Liver (tissue), 9 donors: Measurements from ENCODE around the gene TULP4. TPM values are rescaled to one million over a fixed set of nuclear protein-coding genes. Genes with fewer than 3 reads are reported as not detected.

Experiments used
- DNase-seq: peaks from one replicate; pipeline ENCODE4 v3.0.0-alpha.2; 2017; ENCODE audit warnings: low spot score
- H3K27ac ChIP-seq, 2 donors: one replicate each; pipeline ENCODE4 v1.7.0; 2013; ENCODE audit warnings: inconsistent platforms in 2 of 2, low read length in 2 of 2, control low read depth in 1 of 2, low read depth in 1 of 2, mild to moderate bottlenecking in 1 of 2
- H3K27me3 ChIP-seq, 4 donors: one replicate each; pipeline versions ENCODE4 v1.6.1 to v1.7.0; 2013; ENCODE audit warnings: low read length in 3 of 4, inconsistent platforms in 1 of 4, mild to moderate bottlenecking in 1 of 4, moderate library complexity in 1 of 4; ENCODE audit not compliant: control insufficient read depth in 4 of 4, insufficient read depth in 4 of 4
- H3K36me3 ChIP-seq, 4 donors: one replicate each; pipeline versions ENCODE4 v1.6.1 to v1.7.0; 2013; ENCODE audit warnings: low read length in 3 of 4, mild to moderate bottlenecking in 3 of 4, low read depth in 1 of 4, moderate library complexity in 1 of 4; ENCODE audit not compliant: control insufficient read depth in 4 of 4, insufficient read depth in 3 of 4
- H3K4me1 ChIP-seq, 4 donors: one replicate each; pipeline versions ENCODE4 v1.6.1 to v1.7.0; 2013; ENCODE audit warnings: low read length in 3 of 4, mild to moderate bottlenecking in 3 of 4, moderate library complexity in 1 of 4; ENCODE audit not compliant: control insufficient read depth in 4 of 4, insufficient read depth in 4 of 4
- H3K4me3 ChIP-seq, 3 donors: one replicate each; pipeline versions ENCODE4 v1.6.1 to v1.7.0; 2013; ENCODE audit warnings: low read length in 3 of 3, control low read depth in 1 of 3, low read depth in 1 of 3, mild to moderate bottlenecking in 1 of 3
- H3K9ac ChIP-seq, 2 donors: one replicate each; pipeline ENCODE4 v1.7.0; 2013; ENCODE audit warnings: low read length in 2 of 2, mild to moderate bottlenecking in 2 of 2, moderate library complexity in 2 of 2, control low read depth in 1 of 2, low read depth in 1 of 2
- H3K9me3 ChIP-seq, 4 donors: one replicate each; pipeline versions ENCODE4 v1.6.1 to v1.7.0; 2013; ENCODE audit warnings: low read length in 3 of 4; ENCODE audit not compliant: control insufficient read depth in 4 of 4
- CTCF ChIP-seq: fragments of 150-350 bp; IDR thresholded peaks from 2 replicates; pipeline ENCODE4 v1.5.1; 2017; ENCODE audit warnings: improper control_type of control experiment, low read depth, low read length; ENCODE audit not compliant: missing input control
- EGR1 ChIP-seq, 2 donors: IDR thresholded peaks; 2 replicates each; pipeline ENCODE4 v1.6.1; 2016 to 2018; ENCODE audit warnings: antibody characterized with exemption in 2 of 2, low read depth in 2 of 2
- FOXA1 ChIP-seq: IDR thresholded peaks from 2 replicates; pipeline ENCODE4 v1.6.1; 2016; ENCODE audit warnings: antibody characterized with exemption
- FOXA2 ChIP-seq: IDR thresholded peaks from 2 replicates; pipeline ENCODE4 v1.6.1; 2016; ENCODE audit warnings: antibody characterized with exemption
- GABPA ChIP-seq, 2 donors: IDR thresholded peaks in 1 of 2; conservative IDR thresholded peaks in 1 of 2; 2 replicates each; pipeline ENCODE4 v1.6.1; 2016; ENCODE audit warnings: antibody characterized with exemption in 2 of 2, mild to moderate bottlenecking in 1 of 2, moderate library complexity in 1 of 2
- HNF4A ChIP-seq, 2 donors: conservative IDR thresholded peaks; 2 replicates each; pipeline ENCODE4 v1.6.1; 2016; ENCODE audit warnings: antibody characterized with exemption in 2 of 2, mild to moderate bottlenecking in 2 of 2
- HNF4G ChIP-seq: IDR thresholded peaks from 2 replicates; pipeline ENCODE4 v1.6.1; 2016; ENCODE audit warnings: antibody characterized with exemption
- MAX ChIP-seq: IDR thresholded peaks from 2 replicates; pipeline ENCODE4 v1.6.1; 2016; ENCODE audit warnings: antibody characterized with exemption
- NR2F2 ChIP-seq: IDR thresholded peaks from 2 replicates; pipeline ENCODE4 v1.6.1; 2016; ENCODE audit warnings: antibody characterized with exemption
- REST ChIP-seq: IDR thresholded peaks from 2 replicates; pipeline ENCODE4 v1.6.1; 2016; ENCODE audit warnings: antibody characterized with exemption, mild to moderate bottlenecking
- RXRA ChIP-seq, 2 donors: IDR thresholded peaks; 2 replicates each; pipeline ENCODE4 v1.6.1; 2017 to 2018; ENCODE audit warnings: antibody characterized with exemption in 2 of 2, mild to moderate bottlenecking in 1 of 2
- SP1 ChIP-seq: IDR thresholded peaks from 2 replicates; pipeline ENCODE4 v1.6.1; 2018; ENCODE audit warnings: antibody characterized with exemption, mild to moderate bottlenecking
- TAF1 ChIP-seq: conservative IDR thresholded peaks from 2 replicates; pipeline ENCODE4 v1.6.1; 2016; ENCODE audit warnings: antibody characterized with exemption, mild to moderate bottlenecking
- YY1 ChIP-seq: IDR thresholded peaks from 2 replicates; pipeline ENCODE4 v1.6.1; 2016; ENCODE audit warnings: antibody characterized with exemption, mild to moderate bottlenecking
- ZBTB33 ChIP-seq: IDR thresholded peaks from 2 replicates; pipeline ENCODE4 v1.6.1; 2016; ENCODE audit warnings: antibody characterized with exemption
- WGBS: extraction: QIAGEN DNeasy Blood & Tissue Kit; methylation state at CpG from one replicate; pipeline ENCODE4 v1.1.7; 2013; 5-methylcytosine and 5-hydroxymethylcytosine counted together
- polyA plus RNA-seq, 2 donors: library from polyadenylated mRNA; stranded (reverse) in 1 of 2; unstranded in 1 of 2; fragments of 200-250 nt in 1 of 2; fragments of >200 nt in 1 of 2; fragmentation: Nextera tagmentation in 1 of 2; extraction: Ambion mirVana in 1 of 2; gene quantifications; one replicate each; pipeline versions ENCODE4 v1.2.1 to v1.2.3, GENCODE V29; 2013 to 2015
- total RNA-seq, 2 donors: library from RNA; depleted of rRNA; stranded (reverse); fragments of >200 nt; gene quantifications; one replicate each; pipeline ENCODE4 v1.2.3, GENCODE V29; 2014
- donor health status: healthy.
- donor health status: healthy.
- donor health status: healthy.
- donor health status: healthy.
- donor health status: healthy.

Gene TULP4
- total and polyA plus RNA-seq, 4 donors = 2.2 to 53.3 (median 18.0) TPM

GRCh38 chr6:158419339-158419909 lies 107.2 kb downstream of the TULP4 start:
- no peaks in the 10 kb centered on the region for H3K27me3 ChIP-seq
- no peak overlapping the region for H3K4me3 ChIP-seq
- WGBS = over 99% methylated on average over 2 of the region's 2 CpGs
- no peaks in the 10 kb centered on the region for H3K4me1 ChIP-seq
- H3K36me3 ChIP-seq = peaks cover 0 to 4% (median 1%) of the 10 kb centered on the region in 4 donors
- no peak overlapping the region for H3K9ac ChIP-seq
- H3K9me3 ChIP-seq = no peaks in the 10 kb centered on the region
- DNase-seq = no peak
- H3K27ac ChIP-seq = no peak overlapping the region
- no peak for TF ChIP-seq CTCF
- no peak for TF ChIP-seq NR2F2
- TF ChIP-seq TAF1 = no peak
- no peak for TF ChIP-seq FOXA2
- no peak for TF ChIP-seq REST

GRCh38 chr6:158421381-158421780 lies 109.1 kb downstream of the TULP4 start:
- WGBS = 92% methylated on average over 4 of the region's 4 CpGs
- Histone ChIP-seq H3K9ac (no peak overlapping the region), H3K4me3 (no peak overlapping the region), H3K36me3 (peaks cover 0 to 4% (median 0%) of the 10 kb centered on the region in 4 donors), H3K27ac (no peak overlapping the region), H3K27me3 (no peaks in the 10 kb centered on the region), H3K4me1 (no peaks in the 10 kb centered on the region), H3K9me3 (no peaks in the 10 kb centered on the region)
- no peak for TF ChIP-seq YY1
- no peak for DNase-seq

- Histone ChIP-seq H3K9ac (no peak overlapping the region), H3K27ac (no peak overlapping the region), H3K27me3 (no peaks in the 10 kb centered on the region), H3K4me3 (no peak overlapping the region), H3K9me3 (no peaks in the 10 kb centered on the region), H3K4me1 (no peaks in the 10 kb centered on the region), H3K36me3 (no peaks in the 10 kb centered on the region)
- WGBS = 94% methylated on average over 15 of the region's 15 CpGs
- TF ChIP-seq EGR1 (IDR thresholded peaks at IDR 0.05; ENCODE audit: low read depth in 2 of 2) (no peak), YY1 (no peak), NR2F2 (no peak), ZBTB33 (no peak), FOXA1 (no peak), RXRA (IDR thresholded peaks at IDR 0.05) (no peak), HNF4G (no peak), FOXA2 (no peak), MAX (no peak), HNF4A (conservative IDR thresholded peaks at IDR 0.05) (no peak), GABPA (IDR thresholded peaks at IDR 0.05 in 1 of 2, conservative IDR thresholded peaks at IDR 0.05 in 1 of 2) (no peak), SP1 (no peak)
- DNase-seq = no peak
These were observed 110.5 kb downstream of the TULP4 start for GRCh38 chr6:158422629-158423238.
